MCF 10A (cell line): ENCODE data around the gene SRSF3. TPM values are rescaled to one million over a fixed set of nuclear protein-coding genes. Genes with fewer than 3 reads are reported as not detected.

ENCODE experiments used
- BruUV-seq: library from RNA; stranded (reverse); fragments of 400-500 nt; replicated peaks from 2 replicates; lab custom pipeline; 2021; lab: Mats Ljungman, UMichigan
- CTCF ChIA-PET: fragments of 300-600 bp; sonication (Branson Sonifier 250); formaldehyde crosslinking; extraction: SDS; loops from one replicate; lab custom pipeline; 2021; ENCODE audit warnings: antibody characterized with exemption, inconsistent platforms; lab: Yijun Ruan, JAX
- POLR2A ChIA-PET: fragments of 300-600, 350-650 bp; sonication (Branson Sonifier 250); formaldehyde crosslinking; extraction: SDS; loops from one replicate; lab custom pipeline; 2020; ENCODE audit warnings: antibody characterized with exemption, inconsistent platforms; lab: Yijun Ruan, JAX
- DNase-seq: peaks from one replicate; pipeline ENCODE4 v3.0.0-alpha.2; 2018; ENCODE audit not compliant: unreplicated experiment
- H3K27ac Mint-ChIP-seq: one replicate; pipeline ENCODE4 v1.8.0; 2022; ENCODE audit warnings: mild to moderate bottlenecking, low read depth, mixed read lengths; ENCODE audit not compliant: unreplicated experiment
- H3K27me3 Mint-ChIP-seq: one replicate; pipeline ENCODE4 v1.8.0; 2022; ENCODE audit warnings: mixed read lengths; ENCODE audit not compliant: insufficient read depth, unreplicated experiment
- H3K36me3 Mint-ChIP-seq: one replicate; pipeline ENCODE4 v1.8.0; 2022; ENCODE audit warnings: mild to moderate bottlenecking, moderate library complexity, mixed read lengths; ENCODE audit not compliant: insufficient read depth, unreplicated experiment
- H3K4me1 Mint-ChIP-seq: one replicate; pipeline ENCODE4 v1.8.0; 2022; ENCODE audit warnings: mixed read lengths; ENCODE audit not compliant: insufficient read depth, unreplicated experiment
- H3K4me3 Mint-ChIP-seq: one replicate; pipeline ENCODE4 v1.8.0; 2022; ENCODE audit warnings: mild to moderate bottlenecking, moderate library complexity, mixed read lengths; ENCODE audit not compliant: unreplicated experiment
- H3K9me3 Mint-ChIP-seq: one replicate; pipeline ENCODE4 v1.8.0; 2022; ENCODE audit warnings: mixed read lengths; ENCODE audit not compliant: unreplicated experiment
- intact Hi-C: fragments of 100-400 bp; cut with micrococcal nuclease; formaldehyde crosslinking; loops from 2 replicates; pipeline ENCODE4 v1.14.1; 2022
- total RNA-seq: library from RNA; stranded (reverse); gene quantifications from 2 replicates; pipeline ENCODE4 v1.2.3, GENCODE V29; 2022
- TF ChIP-seq, protein P1 (sequence below): fragments of 200-600 bp; IDR thresholded peaks from one replicate; pipeline ENCODE4 v1.8.0; 2022; ENCODE audit warnings: antibody characterized with exemption, mild to moderate bottlenecking; ENCODE audit not compliant: unreplicated experiment

Gene SRSF3
- total RNA-seq, 1 experiment from 2014 or later = 364 TPM

- Mint-ChIP-seq H3K27ac (no peak overlapping the region), H3K27me3 (no peaks in the 10 kb centered on the region), H3K9me3 (no peaks in the 10 kb centered on the region), H3K36me3 (no peaks in the 10 kb centered on the region), H3K4me1 (peaks cover 6% of the 10 kb centered on the region), H3K4me3 (no peak overlapping the region)
- TF ChIP-seq, protein P1, sequence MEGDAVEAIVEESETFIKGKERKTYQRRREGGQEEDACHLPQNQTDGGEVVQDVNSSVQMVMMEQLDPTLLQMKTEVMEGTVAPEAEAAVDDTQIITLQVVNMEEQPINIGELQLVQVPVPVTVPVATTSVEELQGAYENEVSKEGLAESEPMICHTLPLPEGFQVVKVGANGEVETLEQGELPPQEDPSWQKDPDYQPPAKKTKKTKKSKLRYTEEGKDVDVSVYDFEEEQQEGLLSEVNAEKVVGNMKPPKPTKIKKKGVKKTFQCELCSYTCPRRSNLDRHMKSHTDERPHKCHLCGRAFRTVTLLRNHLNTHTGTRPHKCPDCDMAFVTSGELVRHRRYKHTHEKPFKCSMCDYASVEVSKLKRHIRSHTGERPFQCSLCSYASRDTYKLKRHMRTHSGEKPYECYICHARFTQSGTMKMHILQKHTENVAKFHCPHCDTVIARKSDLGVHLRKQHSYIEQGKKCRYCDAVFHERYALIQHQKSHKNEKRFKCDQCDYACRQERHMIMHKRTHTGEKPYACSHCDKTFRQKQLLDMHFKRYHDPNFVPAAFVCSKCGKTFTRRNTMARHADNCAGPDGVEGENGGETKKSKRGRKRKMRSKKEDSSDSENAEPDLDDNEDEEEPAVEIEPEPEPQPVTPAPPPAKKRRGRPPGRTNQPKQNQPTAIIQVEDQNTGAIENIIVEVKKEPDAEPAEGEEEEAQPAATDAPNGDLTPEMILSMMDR = no peak
- ChIA-PET CTCF (interaction anchor here (0.6 to 1.3 kb wide), 2 partner anchors 11 kb away, joined by 4 to 5 read pairs; no protein-coding TSS in a partner anchor), POLR2A (interaction anchor here (0.5 to 0.9 kb wide), 3 partner anchors 43 to 59 kb away, joined by 3 to 4 read pairs (median 4); no protein-coding TSS in a partner anchor)
- BruUV-seq = no TSS peak
- DNase-seq = no peak
- intact Hi-C loops = no loop called here
These were observed 42.7 kb downstream of the SRSF3 start for GRCh38 chr6:36636687-36637418.

GRCh38 chr6:36638579-36638978 is 44.4 kb downstream of the SRSF3 start:
- TF ChIP-seq, protein P1 = no peak
- no peak overlapping the region for H3K27ac Mint-ChIP-seq
- H3K4me3 Mint-ChIP-seq = no peak overlapping the region
- no peaks in the 10 kb centered on the region for H3K9me3 Mint-ChIP-seq
- H3K36me3 Mint-ChIP-seq = no peaks in the 10 kb centered on the region
- ChIA-PET CTCF (no interaction called here), POLR2A (no interaction called here)
- H3K4me1 Mint-ChIP-seq = peaks cover 11% of the 10 kb centered on the region
- intact Hi-C loops = no loop called here
- BruUV-seq = no TSS peak
- no peak for DNase-seq
- no peaks in the 10 kb centered on the region for H3K27me3 Mint-ChIP-seq

DNA sequence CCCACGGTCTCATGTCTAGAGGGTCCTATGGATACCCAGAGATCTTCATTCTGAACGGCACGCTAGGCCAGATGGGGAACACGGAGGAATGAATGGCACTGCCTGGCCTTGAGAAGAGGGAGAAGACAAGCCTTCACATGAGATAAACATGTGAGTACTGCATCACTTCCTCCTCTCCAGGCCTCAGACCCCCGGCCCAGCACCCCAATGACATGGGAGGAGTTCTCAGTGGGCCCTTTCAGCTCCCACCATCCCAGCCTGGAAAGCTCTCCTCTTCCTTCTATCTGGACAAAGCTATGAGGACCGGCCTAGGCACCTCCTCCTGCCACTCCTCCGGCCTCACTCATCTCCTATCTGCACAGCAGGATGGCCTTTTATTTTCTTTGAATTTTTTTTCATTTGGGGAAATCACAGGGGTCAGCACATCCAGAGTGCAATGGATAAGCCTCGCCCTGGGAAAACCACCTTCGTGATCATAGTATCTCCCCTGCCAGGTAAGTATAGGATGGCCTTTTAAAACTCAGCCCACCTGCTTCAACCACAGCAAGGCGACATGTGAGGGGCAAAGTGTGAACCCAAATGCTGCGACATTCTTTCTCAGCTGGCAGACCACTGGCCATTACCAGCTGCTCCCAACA is 45.1 kb downstream of the SRSF3 start:
- TF ChIP-seq, protein P1 = no peak
- Mint-ChIP-seq H3K36me3 (no peaks in the 10 kb centered on the region), H3K27ac (no peak overlapping the region), H3K4me3 (no peak overlapping the region), H3K27me3 (no peaks in the 10 kb centered on the region), H3K4me1 (peaks cover 11% of the 10 kb centered on the region), H3K9me3 (no peaks in the 10 kb centered on the region)
- intact Hi-C loops = no loop called here
- CTCF ChIA-PET = interaction anchor here (0.6 to 1.0 kb wide), 2 partner anchors 10 to 114 kb away, joined by 3 to 4 read pairs; no protein-coding TSS in a partner anchor
- no peak for DNase-seq
- POLR2A ChIA-PET = interaction anchor here (7.0 kb wide), 1 partner anchor 39 kb away, joined by 144 read pairs; the partner anchor contains the start of gene CDKN1A
- no TSS peak for BruUV-seq

- Mint-ChIP-seq H3K4me3 (no peak overlapping the region), H3K36me3 (no peaks in the 10 kb centered on the region), H3K27me3 (no peaks in the 10 kb centered on the region), H3K27ac (no peak overlapping the region), H3K9me3 (no peaks in the 10 kb centered on the region), H3K4me1 (peaks cover 14% of the 10 kb centered on the region)
- TF ChIP-seq, protein P1 = no peak
- no TSS peak for BruUV-seq
- CTCF ChIA-PET = interaction anchor here (0.6 to 1.1 kb wide), 3 partner anchors 36 to 112 kb away, joined by 3 to 4 read pairs (median 3); partner anchors contain the start of gene CDKN1A
- POLR2A ChIA-PET = interaction anchor here (0.6 to 7.0 kb wide), 6 partner anchors 8 to 46 kb away, joined by 3 to 144 read pairs (median 6); partner anchors contain the start of gene CDKN1A
- intact Hi-C loops = no loop called here
- no peak for DNase-seq
These were observed 47.4 kb downstream of the SRSF3 start for GRCh38 chr6:36641543-36641942.
